HG03378 (cell line): ENCODE measurements around the gene ERGIC2.
A peak's percentile ranks its signal among the peaks of the same experiment; 100 is the strongest.

ENCODE experiments used
- ATAC-seq: cut with Tn5 transposase; IDR thresholded peaks from one replicate; pipeline ENCODE4 v1.9.1; 2021; ENCODE audit warnings: mild to moderate bottlenecking, moderate library complexity; ENCODE audit not compliant: unreplicated experiment

The ERGIC2 gene

DNA sequence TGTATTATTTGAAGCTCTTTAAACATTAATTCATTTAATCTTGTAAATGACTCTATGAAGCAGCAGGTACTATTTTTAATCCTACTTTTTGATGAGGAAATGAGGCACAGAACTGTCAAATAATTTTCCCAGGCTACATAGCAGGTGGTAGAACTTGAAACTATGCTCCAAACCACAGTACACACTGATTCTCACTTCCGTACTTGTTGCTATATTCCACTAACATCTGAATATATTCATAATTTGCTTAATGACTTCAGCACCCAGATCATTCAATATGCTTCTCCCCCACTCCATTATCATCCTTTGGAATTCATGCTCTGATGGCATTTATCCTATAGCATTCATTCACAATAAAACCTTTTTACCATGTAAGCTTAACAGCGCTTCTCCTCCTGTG, 4.9 kb downstream of the ERGIC2 start:
- ATAC-seq: no peak

DNA sequence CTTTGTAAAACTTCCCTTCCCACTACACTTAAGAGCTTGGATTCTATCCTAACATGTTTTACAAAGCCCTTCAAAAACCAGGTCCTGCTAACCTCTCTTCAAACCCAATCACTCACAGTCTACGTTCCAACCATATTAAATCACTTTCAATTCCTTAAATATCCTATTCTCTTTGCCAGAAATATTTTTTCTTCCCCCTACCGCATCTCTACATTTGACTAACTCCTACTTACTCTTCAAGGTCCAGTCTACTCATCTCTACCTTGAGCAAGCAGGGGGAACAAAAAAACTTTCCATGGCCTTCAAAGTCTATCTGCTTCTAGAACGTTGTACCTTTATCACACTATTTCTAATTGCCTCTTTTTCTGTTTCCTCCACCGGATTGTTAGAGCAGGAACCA, 6.1 kb downstream of the ERGIC2 start:
- ATAC-seq: no peak

DNA sequence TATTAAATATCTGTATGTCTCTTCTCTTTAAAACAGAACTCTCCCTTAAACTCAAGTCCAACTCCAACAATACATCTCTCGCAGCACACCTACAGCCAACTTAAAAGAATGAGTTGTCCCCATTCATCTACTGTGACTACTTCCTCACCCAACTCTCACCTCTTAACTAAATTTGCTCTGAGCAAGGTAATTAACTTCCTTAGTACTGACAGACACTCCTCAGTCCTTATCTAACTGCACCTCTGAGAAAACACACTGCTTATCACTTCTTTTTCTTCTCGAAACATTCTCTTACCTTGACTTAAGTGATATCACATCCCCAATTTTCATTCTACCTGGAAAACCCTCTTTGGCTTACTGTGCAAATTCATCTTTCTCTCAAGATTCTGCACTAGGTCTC, 7.0 kb downstream of the ERGIC2 start:
- no peak for ATAC-seq

DNA sequence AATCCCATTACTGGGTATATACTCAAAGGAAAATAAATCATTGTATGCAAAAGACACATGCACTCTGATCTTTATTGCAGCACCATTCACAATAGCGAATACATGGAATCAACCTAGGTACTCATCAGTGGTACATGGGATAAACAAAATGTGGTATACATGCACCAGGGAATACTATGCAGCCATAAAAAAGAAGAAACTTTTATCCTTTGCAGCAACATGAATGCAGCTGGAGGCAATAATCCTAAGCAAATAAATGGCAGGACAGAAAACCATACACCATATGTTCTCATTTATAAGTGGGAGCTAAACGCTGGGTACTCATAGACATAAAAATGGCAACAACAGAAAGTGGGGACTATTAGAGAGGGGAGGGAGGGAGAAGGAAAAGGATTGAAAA, 15.9 kb downstream of the ERGIC2 start:
- no peak for ATAC-seq

DNA sequence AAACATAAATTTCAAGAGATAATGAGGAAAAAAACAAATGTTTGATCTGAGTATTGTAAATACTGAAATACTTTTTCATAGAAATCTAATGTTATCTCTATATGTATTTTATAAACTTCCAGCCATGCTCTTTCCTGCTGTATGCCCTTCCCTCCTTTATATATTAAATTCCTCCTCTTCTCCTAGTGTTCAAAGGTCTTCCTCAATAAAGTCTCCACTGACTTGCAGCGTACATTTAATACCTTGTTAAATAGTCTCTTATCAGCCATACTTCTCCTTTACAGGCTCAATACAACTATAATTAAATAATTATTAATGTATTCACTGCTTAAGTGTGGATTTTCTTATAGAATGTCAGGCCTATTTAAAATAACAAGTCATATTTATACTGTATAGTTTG, 26.0 kb downstream of the ERGIC2 start:
- no peak for ATAC-seq

GRCh38 chr12:29350080-29350479, 30.9 kb downstream of the ERGIC2 start:
- ATAC-seq: no peak

GRCh38 chr12:29346769-29347421, 34.1 kb downstream of the ERGIC2 start:
- ATAC-seq: no peak

GRCh38 chr12:29343022-29343799, 37.8 kb downstream of the ERGIC2 start:
- no peak for ATAC-seq

GRCh38 chr12:29337325-29337724, 43.6 kb downstream of the ERGIC2 start:
- no peak for ATAC-seq

- ATAC-seq: no peak
Observed at GRCh38 chr12:29334937-29335336, 46.0 kb downstream of the ERGIC2 start.

DNA sequence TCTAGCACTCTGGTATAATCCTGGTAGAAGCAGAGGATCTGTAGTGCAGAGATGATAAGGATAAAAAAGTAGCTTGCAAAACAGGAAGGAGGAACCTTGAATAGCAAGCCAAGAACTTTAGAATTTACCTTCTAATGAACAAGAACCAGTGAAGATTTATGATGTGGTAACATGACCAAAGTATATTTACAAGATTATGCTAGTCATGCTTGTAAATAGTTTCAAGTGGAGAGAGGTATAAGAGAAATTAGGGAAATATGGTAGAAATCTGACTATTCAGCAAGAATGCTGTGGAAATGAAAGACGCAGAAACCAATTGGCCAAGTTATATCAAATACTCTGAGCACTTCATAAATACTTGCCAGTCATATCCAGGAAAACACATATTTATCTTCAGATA, 47.8 kb downstream of the ERGIC2 start:
- ATAC-seq: no peak

DNA sequence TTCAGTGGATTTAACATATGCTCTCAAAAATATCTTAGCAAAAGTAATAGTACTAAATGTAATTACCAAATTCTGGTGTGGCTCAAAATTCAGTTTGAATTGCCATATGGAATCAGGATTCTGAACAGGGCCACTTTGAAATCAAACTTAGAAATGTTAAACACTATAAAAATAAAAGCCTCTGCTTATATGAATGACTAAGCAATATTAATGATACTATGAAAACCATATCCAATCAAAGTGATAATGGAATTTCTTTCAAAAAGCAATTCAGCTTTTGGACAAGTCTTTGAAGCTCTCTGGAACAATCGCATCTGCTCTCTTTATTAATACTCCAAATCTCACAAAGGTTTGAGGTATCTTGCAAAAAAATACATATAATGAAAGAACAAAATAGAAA, 51.6 kb downstream of the ERGIC2 start:
- no peak for ATAC-seq

DNA sequence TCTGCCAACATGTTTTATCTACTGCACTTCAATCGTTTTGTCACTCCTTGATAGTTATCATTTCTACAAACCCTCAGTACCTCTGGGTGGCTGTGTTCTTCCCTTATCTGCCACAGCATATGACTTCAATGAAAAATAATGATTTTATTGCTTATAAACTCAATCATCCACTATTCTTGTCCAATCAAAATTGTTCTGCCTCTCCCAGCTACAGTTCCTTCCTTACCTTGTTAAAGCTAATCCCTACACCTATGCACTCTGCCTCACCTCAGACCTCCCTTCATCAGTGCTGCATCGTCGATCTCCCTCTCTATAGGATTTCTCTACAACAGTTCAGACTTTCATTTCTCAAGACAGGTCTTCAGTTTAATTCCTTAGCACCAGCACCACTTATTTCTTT, 58.8 kb downstream of the ERGIC2 start:
- no peak for ATAC-seq

- ATAC-seq: no peak
Observed at GRCh38 chr12:29320295-29321085, 60.5 kb downstream of the ERGIC2 start.

DNA sequence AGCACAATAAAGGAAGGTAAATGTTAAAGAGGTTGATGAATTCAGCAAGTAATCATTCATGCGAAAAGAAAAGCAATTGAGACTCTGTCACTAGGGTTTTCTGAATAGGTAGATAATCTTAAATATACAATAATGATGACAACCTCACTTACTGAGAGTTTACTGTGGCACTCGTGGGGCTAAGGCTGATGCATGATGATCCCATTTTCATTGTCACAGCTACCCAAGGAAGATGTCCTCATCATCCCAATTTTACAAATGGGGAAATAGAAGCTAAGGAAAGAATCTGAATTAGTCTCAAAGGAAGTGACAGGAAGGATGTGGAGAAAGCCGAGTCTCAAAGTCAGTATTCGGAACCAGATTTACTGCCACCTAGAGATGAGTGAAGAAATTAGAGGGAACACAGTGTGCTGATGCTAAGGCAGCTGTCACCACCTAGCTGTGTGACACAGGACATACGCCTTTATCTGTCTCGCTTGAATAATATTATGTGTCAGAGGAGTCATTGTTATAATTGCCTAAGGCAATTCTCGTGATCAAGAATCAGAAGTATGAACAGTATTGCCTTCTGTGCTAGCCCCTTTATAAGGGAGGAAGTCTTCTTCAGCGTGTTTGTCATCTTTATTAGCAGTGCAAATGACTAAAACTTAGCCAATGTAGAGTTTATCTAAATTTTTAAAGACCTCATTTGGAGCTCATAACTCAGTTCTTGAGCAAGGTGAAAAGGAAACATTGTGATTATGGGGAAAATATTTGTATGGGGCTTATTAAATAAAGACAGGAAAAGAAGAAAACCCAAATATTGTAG, 63.2 kb downstream of the ERGIC2 start:
- ATAC-seq: peak; percentile 99

- ATAC-seq: no peak
Observed at GRCh38 chr12:29316752-29317151, 64.2 kb downstream of the ERGIC2 start.

- ATAC-seq: no peak
Observed at GRCh38 chr12:29314416-29314815, 66.6 kb downstream of the ERGIC2 start.

- ATAC-seq: no peak
Observed at GRCh38 chr12:29310899-29311298, 70.1 kb downstream of the ERGIC2 start.

DNA sequence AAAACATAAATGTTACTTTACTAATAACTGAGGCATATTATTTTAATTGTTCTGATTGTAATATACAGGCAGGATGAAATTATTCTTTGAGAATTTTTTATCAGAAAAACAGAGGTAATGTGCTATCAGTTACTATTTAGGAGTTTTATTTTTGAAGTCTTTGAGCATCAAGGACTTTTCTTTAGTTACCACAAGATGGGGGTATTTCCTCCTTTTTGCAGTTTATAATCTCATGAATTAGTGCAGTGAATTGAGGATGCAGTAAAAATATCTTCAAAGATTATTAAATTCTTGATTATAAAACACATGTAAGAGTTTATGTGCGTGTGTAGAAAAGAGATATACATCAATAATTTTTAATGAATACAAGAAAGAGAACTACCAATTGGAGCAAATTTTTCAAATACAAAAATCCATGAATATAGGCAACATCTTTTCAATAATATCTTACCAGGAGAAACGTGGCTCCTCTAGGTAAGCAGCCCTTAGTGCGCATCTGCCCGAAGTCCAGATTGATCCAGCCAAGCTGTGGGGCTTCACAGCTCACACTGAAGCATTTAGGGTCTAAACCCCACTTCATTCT, 71.6 kb downstream of the ERGIC2 start:
- ATAC-seq: no peak

DNA sequence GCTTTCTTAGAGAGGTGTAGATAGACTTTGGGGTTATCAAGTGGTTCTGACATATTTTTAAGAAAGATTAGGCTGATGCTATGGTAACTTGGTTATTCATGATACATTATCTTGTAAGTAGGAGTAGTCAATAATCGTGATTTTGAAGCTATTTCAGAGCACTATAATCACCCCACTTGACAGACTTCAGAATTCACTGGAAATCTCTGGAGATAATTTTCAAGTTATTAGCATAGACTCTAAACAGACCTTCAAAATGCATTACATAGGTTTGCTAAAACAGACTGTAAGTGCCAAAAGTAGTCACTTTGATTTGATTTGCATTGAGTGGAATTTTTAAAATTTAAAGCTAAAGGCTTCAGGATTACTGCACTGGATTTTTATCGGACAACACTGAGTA, 74.3 kb downstream of the ERGIC2 start:
- no peak for ATAC-seq

GRCh38 chr12:29306266-29306665, 74.7 kb downstream of the ERGIC2 start:
- no peak for ATAC-seq
